ENCODE results near the gene LGALS7.

DNA sequence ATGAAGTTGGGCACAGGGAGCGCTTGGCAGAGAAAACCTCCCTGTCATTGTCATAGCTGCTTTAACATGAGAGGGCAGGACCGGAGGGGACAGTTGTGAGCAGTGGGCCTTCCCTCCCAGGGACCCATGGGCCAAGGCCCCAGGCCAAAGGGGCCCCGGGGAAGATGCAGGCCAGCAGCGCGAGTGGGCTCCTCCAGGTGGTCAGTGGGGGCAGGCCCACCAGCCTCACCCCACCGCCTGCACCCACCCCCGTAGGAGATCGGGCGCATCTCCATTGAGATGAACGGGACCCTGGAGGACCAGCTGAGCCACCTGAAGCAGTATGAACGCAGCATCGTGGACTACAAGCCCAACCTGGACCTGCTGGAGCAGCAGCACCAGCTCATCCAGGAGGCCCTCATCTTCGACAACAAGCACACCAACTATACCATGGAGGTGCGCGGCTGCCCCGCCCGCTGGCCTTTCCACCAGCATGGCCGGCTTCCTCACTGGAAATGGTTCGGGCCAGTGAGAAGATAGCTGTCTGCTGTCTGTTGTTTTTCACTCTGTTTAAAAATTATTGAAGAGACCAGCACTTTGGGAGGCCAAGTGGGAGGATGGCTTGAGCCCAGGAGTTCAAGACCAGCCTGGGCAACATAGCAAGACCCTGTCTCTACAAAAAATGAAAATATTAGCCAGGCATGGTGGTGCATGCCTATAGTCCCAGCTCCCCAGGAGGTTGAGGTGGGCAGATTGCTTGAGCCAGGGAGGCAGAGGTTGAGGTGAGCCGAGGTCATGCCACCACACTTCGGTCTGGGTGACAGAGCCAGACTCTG, 47.6 kb downstream of the LGALS7 start:
- TF ChIP-seq POLR2A (IDR thresholded peaks at IDR 0.05): no peak
- TF ChIP-seq, protein P1, sequence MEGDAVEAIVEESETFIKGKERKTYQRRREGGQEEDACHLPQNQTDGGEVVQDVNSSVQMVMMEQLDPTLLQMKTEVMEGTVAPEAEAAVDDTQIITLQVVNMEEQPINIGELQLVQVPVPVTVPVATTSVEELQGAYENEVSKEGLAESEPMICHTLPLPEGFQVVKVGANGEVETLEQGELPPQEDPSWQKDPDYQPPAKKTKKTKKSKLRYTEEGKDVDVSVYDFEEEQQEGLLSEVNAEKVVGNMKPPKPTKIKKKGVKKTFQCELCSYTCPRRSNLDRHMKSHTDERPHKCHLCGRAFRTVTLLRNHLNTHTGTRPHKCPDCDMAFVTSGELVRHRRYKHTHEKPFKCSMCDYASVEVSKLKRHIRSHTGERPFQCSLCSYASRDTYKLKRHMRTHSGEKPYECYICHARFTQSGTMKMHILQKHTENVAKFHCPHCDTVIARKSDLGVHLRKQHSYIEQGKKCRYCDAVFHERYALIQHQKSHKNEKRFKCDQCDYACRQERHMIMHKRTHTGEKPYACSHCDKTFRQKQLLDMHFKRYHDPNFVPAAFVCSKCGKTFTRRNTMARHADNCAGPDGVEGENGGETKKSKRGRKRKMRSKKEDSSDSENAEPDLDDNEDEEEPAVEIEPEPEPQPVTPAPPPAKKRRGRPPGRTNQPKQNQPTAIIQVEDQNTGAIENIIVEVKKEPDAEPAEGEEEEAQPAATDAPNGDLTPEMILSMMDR (IDR thresholded peaks at IDR 0.05): no peak
